HEK293 (cell line): ENCODE data around the gene ANKRD40.

ENCODE experiments used
- IKZF3 ChIP-seq: fragments of 450-650 bp; IDR thresholded peaks from 2 replicates; pipeline ENCODE4 v1.5.0; 2018; ENCODE audit warnings: missing biosample characterization, mild to moderate bottlenecking, missing genetic modification characterization, moderate library complexity
- ZBTB11 ChIP-seq: fragments of 450-650 bp; formaldehyde crosslinking; conservative IDR thresholded peaks from 2 replicates; pipeline ENCODE4 v1.5.1; 2016; ENCODE audit warnings: low read depth, missing biosample characterization, missing genetic modification characterization
- TF ChIP-seq, protein P1 (sequence below): fragments of 450-650 bp; formaldehyde crosslinking; IDR thresholded peaks from 2 replicates; pipeline ENCODE4 v1.5.1; 2016; ENCODE audit warnings: missing biosample characterization, missing genetic modification characterization

DNA sequence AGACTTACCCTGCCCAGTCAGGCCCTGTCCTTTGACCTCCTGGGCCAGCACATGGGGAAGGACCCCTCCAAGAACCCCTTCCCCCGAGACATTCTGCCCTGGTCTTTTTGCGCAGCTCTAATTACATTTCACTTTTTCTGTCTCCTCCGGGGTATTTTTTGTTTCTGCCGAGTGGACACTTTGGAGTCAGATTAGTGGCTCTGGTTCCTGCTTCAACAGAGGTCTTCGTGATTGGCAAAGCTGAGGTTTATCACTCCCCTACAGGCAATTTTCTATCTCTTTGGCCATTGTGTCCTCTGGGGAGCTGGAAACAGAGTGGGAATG, 23.5 kb downstream of the ANKRD40 start:
- TF ChIP-seq ZBTB11 (no peak), IKZF3 (no peak)
- TF ChIP-seq, protein P1, sequence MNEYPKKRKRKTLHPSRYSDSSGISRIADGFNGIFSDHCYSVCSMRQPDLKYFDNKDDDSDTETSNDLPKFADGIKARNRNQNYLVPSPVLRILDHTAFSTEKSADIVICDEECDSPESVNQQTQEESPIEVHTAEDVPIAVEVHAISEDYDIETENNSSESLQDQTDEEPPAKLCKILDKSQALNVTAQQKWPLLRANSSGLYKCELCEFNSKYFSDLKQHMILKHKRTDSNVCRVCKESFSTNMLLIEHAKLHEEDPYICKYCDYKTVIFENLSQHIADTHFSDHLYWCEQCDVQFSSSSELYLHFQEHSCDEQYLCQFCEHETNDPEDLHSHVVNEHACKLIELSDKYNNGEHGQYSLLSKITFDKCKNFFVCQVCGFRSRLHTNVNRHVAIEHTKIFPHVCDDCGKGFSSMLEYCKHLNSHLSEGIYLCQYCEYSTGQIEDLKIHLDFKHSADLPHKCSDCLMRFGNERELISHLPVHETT, result no peak
